Stomach (tissue), 9 donors: ENCODE data around the gene CRADD. TPM values are rescaled to one million over a fixed set of nuclear protein-coding genes. Genes with fewer than 3 reads are reported as not detected.
"Not testable (repeated sequence)": the region's sequence is repeated elsewhere in the genome, so short reads cannot be mapped to it uniquely, and the experiment has no call there.

Experiments
- DNase-seq, 2 donors: peaks; one replicate each; pipeline versions ENCODE4 v3.0.0 to v3.0.0-alpha.2; 2013 to 2019
- H3K27ac ChIP-seq, 5 donors: fragments of 200-600 bp in 4 of 5; sonication (generic) in 4 of 5; one replicate each; pipeline ENCODE4 v1.5.1; 2013 to 2019; ENCODE audit warnings: mild to moderate bottlenecking in 1 of 5, moderate library complexity in 1 of 5
- H3K27me3 ChIP-seq, 3 donors: fragments of 200-600 bp; sonication (generic); one replicate each; pipeline ENCODE4 v1.5.1; 2017 to 2019; ENCODE audit warnings: mixed run types in 1 of 3
- H3K36me3 ChIP-seq, 4 donors: fragments of 200-600 bp; sonication (generic); 1 replicate in 3 of 4; 2 replicates in 1 of 4; pipeline ENCODE4 v1.5.1; 2016 to 2019
- H3K4me1 ChIP-seq, 4 donors: fragments of 200-600 bp; sonication (generic); one replicate each; pipeline ENCODE4 v1.5.1; 2016 to 2019
- H3K4me3 ChIP-seq, 4 donors: fragments of 200-600 bp; sonication (generic) in 3 of 4; one replicate each; pipeline ENCODE4 v1.5.1; 2016 to 2019; ENCODE audit warnings: mild to moderate bottlenecking in 1 of 4
- H3K9me3 ChIP-seq, 4 donors: fragments of 200-600 bp; sonication (generic); one replicate each; pipeline ENCODE4 v1.5.1; 2016 to 2019
- EP300 ChIP-seq: sonication (generic); formaldehyde crosslinking; IDR thresholded peaks from one replicate; pipeline ENCODE4 v1.6.1; 2017; ENCODE audit warnings: antibody characterized with exemption
- POLR2A ChIP-seq, 4 donors: fragments of 450-650 bp; IDR thresholded peaks; one replicate each; pipeline ENCODE4 v1.6.1; 2016; ENCODE audit warnings: antibody characterized with exemption in 4 of 4, control low read depth in 2 of 4, mild to moderate bottlenecking in 1 of 4, moderate library complexity in 1 of 4
- POLR2AphosphoS5 ChIP-seq, 3 donors: sonication (generic); formaldehyde crosslinking; IDR thresholded peaks; one replicate each; pipeline ENCODE4 v1.6.1; 2016; ENCODE audit warnings: antibody characterized with exemption in 3 of 3
- WGBS, 5 donors: extraction: QIAGEN DNeasy Blood & Tissue Kit in 3 of 5; methylation state at CpG; one replicate each; pipeline versions ENCODE4 v1.1.5 to v1.1.7; 2013 to 2018; 5-methylcytosine and 5-hydroxymethylcytosine counted together
- intact Hi-C: fragments of 100-400 bp; cut with DNase I; formaldehyde crosslinking; loops from one replicate; pipeline ENCODE4 v1.15.1; 2023; ENCODE audit warnings: low total_unique reads
- polyA plus RNA-seq, 3 donors: library from polyadenylated mRNA; stranded (reverse); fragments of 200-250 nt; gene quantifications; one replicate each; pipeline ENCODE4 v1.2.3, GENCODE V29; 2013
- total RNA-seq, 5 donors: library from RNA; depleted of rRNA; stranded (reverse); fragments of >200 nt; gene quantifications; one replicate each; pipeline versions ENCODE4 v1.1.0 to v1.2.3, GENCODE V29; 2014 to 2016
- TF ChIP-seq, protein P1 (sequence below), 7 experiments: fragments of 450-650 bp in 4 of 7; fragments of 200-600 bp in 3 of 7; sonication (generic) in 3 of 7; IDR thresholded peaks; one replicate each; pipeline ENCODE4 v1.5.1; 2016 to 2019; ENCODE audit warnings: antibody characterized with exemption in 7 of 7, control low read depth in 2 of 7, mild to moderate bottlenecking in 1 of 7
- donor health status: healthy with polysubstance abuse.
- donor health status: Bipolar disorder and iron deficiency.
- donor health status: healthy.

CRADD gene
- total and polyA plus RNA-seq, 8 donors: 2.3 to 30.9 (median 17.1) TPM

- H3K9me3 ChIP-seq: peaks cover 0 to 17% (median 7%) of the 10 kb centered on the region in 4 donors
- no peaks in the 10 kb centered on the region for H3K36me3 ChIP-seq
- H3K4me3 ChIP-seq: no peak overlapping the region
- intact Hi-C loops: no loop called here
- DNase-seq: no peak
- no peaks in the 10 kb centered on the region for H3K27me3 ChIP-seq
- 92 to 100% (median 97%) methylated on average over 2 to 3 of the region's 3 CpGs for WGBS, 5 donors
- TF ChIP-seq POLR2AphosphoS5 (IDR thresholded peaks at IDR 0.05) (no peak), POLR2A (IDR thresholded peaks at IDR 0.05) (no peak), EP300 (no peak)
- TF ChIP-seq, protein P1, sequence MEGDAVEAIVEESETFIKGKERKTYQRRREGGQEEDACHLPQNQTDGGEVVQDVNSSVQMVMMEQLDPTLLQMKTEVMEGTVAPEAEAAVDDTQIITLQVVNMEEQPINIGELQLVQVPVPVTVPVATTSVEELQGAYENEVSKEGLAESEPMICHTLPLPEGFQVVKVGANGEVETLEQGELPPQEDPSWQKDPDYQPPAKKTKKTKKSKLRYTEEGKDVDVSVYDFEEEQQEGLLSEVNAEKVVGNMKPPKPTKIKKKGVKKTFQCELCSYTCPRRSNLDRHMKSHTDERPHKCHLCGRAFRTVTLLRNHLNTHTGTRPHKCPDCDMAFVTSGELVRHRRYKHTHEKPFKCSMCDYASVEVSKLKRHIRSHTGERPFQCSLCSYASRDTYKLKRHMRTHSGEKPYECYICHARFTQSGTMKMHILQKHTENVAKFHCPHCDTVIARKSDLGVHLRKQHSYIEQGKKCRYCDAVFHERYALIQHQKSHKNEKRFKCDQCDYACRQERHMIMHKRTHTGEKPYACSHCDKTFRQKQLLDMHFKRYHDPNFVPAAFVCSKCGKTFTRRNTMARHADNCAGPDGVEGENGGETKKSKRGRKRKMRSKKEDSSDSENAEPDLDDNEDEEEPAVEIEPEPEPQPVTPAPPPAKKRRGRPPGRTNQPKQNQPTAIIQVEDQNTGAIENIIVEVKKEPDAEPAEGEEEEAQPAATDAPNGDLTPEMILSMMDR (IDR thresholded peaks at IDR 0.05): no peak
- H3K27ac ChIP-seq: no peak overlapping the region
- peaks cover 4 to 40% (median 20%) of the 10 kb centered on the region in 4 donors for H3K4me1 ChIP-seq
These were observed 76.8 kb downstream of the CRADD start for GRCh38 chr12:93753838-93754429.

GRCh38 chr12:93754859-93755258 lies 77.7 kb downstream of the CRADD start:
- H3K4me3 ChIP-seq, intact Hi-C loops, DNase-seq, H3K27ac ChIP-seq, H3K27me3 ChIP-seq, H3K36me3 ChIP-seq: not testable (repeated sequence)
- peaks cover 0 to 17% (median 7%) of the 10 kb centered on the region in 4 donors for H3K9me3 ChIP-seq
- H3K4me1 ChIP-seq: peaks cover 8 to 41% (median 20%) of the 10 kb centered on the region in 4 donors

DNA sequence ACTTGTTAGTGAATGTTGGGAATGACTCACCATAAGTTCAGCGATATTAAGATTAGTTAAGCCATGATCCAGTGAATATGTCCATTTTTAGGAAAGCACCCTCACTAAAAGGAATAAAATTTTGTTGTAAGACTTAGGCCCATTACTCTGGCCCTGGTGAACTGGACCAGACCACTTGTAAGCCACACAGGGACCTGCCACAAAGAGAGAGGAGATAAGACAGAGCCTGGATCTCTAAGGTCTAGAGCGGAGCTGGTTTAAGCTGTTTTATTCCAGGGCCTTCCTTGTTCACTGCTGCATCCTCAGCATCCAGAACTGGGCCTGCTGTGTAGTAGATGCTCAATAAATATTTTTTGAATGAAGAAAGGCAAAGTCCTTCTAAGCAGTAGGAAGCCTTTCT lies 79.1 kb downstream of the CRADD start:
- TF ChIP-seq EP300 (no peak), POLR2A (IDR thresholded peaks at IDR 0.05) (no peak), POLR2AphosphoS5 (IDR thresholded peaks at IDR 0.05) (no peak)
- TF ChIP-seq, protein P1 (IDR thresholded peaks at IDR 0.05): no peak
- Histone ChIP-seq H3K36me3 (no peaks in the 10 kb centered on the region), H3K27me3 (no peaks in the 10 kb centered on the region), H3K9me3 (peaks cover 0 to 17% (median 7%) of the 10 kb centered on the region in 4 donors), H3K27ac (no peak overlapping the region), H3K4me1 (peaks cover 16 to 40% (median 28%) of the 10 kb centered on the region in 4 donors), H3K4me3 (no peak overlapping the region)
- 85 to 94% (median 86%) methylated on average over 2 of the region's 2 CpGs for WGBS, 5 donors
- DNase-seq: no peak
- intact Hi-C loops: no loop called here

DNA sequence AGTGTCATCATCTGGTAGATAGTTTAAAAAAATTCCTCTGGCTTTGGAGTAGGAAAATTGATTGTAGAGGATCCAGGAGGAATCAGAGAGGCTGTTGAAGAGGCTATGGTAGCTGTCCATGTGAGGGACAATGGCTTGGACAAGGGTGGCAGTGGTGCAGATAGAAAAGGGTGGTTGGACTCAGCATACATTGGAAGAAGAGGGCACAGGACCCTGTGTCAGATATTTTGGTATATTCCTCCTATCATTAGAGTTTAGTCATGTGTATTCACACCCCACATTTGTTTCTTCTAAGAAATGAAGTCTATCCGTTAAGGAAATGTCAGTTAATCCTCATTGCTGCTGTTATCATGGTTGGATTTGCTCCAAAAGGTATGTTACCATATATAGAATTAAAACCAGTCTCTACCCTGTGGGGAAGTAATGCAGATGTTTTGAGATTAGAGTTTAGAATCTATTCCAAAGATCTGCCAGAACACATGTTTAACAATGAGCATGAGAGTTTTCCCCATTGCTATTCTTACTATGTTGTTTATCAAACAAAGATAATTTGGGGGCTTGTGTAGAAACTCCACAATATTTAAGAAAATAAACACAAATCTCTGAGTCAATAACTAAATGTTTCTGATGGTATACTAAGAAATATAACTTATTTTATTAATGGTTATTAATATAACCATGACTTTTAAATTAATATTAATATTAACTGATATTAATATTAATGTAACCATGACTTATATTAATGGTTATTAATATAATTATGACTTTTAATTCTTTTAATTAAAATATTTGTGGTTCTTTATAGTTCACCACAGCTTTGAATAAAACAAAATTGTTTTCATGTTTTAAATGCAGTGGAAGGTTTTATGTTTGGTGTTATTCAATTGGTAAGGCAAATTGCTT lies 80.9 kb downstream of the CRADD start:
- H3K36me3 ChIP-seq: no peaks in the 10 kb centered on the region
- H3K27ac ChIP-seq: no peak overlapping the region
- H3K4me3 ChIP-seq: no peak overlapping the region
- no peaks in the 10 kb centered on the region for H3K27me3 ChIP-seq
- intact Hi-C loops: no loop called here
- TF ChIP-seq POLR2AphosphoS5 (IDR thresholded peaks at IDR 0.05) (no peak), EP300 (no peak), POLR2A (IDR thresholded peaks at IDR 0.05) (no peak)
- TF ChIP-seq, protein P1 (IDR thresholded peaks at IDR 0.05): no peak
- peaks cover 0 to 13% (median 6%) of the 10 kb centered on the region in 4 donors for H3K9me3 ChIP-seq
- WGBS, 5 donors: 26 to 46% (median 34%) methylated on average over 1 of the region's 1 CpG
- peaks cover 11 to 47% (median 29%) of the 10 kb centered on the region in 4 donors for H3K4me1 ChIP-seq
- no peak for DNase-seq
